ENCODE measurements around the gene TMEM18. TPM values are rescaled to one million over a fixed set of nuclear protein-coding genes. Genes with fewer than 3 reads are reported as not detected.

The TMEM18 gene
- total RNA-seq, 1 experiment from 2014 or later, result 40.3 TPM

DNA sequence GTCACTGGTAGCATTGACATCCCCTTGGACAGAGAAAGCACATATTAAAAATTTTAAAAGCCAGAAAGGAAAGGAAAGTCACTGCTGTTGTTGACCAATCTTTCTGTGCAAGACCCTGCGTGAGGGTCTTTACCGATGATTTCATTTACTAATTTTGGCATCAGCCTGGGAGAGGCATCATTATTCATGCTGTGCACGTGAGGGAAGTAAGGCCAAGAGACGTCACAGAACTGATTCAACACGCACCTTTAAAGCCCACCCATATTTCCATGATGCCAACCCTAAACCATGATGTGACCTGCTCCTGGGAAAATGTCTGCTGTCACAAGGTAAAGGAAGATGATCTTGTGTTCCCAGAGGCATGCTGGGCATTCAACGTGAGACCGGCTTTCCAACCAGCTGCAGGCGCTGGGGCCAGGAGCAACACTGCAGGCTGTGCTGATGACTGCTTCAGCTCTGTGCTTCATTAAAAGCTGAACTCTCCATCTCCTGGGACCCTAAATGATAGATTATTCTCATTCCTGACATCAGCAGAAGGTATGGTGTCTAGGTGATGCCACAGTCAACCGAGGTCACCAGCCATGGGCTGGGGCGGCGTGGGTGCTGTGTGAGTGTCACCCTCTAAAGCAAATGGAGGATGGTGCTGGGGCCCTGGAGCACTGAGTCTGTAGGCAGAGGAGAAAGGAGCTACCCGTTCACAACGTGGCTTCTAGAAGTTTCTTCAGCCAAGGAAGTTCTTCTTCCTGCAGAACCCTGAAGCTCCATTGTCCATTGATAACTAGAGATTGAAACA is 53.9 kb downstream of the TMEM18 start:
- DNase-seq (ENCODE audit: extremely low read depth, low read depth), result no peak

DNA sequence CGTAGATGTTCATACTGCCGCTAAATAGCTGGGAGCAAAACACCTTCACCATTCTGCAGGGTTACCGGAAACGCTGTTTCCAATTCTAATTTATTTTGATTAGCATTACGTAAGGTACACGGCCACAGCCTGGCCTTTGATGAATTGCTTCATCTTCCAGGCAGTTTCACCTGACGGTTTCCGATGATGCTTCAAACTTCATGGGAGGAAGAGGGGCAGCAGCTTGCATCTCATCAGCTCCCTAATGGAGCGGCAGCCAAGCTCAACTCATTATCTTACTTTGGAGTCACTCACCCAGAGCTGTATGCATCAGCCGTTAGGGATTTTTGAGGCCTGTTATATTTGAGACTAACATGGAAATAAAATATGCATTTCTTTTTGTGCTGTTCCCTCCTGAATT is 54.8 kb downstream of the TMEM18 start:
- no peak for DNase-seq (ENCODE audit: extremely low read depth, low read depth)

DNA sequence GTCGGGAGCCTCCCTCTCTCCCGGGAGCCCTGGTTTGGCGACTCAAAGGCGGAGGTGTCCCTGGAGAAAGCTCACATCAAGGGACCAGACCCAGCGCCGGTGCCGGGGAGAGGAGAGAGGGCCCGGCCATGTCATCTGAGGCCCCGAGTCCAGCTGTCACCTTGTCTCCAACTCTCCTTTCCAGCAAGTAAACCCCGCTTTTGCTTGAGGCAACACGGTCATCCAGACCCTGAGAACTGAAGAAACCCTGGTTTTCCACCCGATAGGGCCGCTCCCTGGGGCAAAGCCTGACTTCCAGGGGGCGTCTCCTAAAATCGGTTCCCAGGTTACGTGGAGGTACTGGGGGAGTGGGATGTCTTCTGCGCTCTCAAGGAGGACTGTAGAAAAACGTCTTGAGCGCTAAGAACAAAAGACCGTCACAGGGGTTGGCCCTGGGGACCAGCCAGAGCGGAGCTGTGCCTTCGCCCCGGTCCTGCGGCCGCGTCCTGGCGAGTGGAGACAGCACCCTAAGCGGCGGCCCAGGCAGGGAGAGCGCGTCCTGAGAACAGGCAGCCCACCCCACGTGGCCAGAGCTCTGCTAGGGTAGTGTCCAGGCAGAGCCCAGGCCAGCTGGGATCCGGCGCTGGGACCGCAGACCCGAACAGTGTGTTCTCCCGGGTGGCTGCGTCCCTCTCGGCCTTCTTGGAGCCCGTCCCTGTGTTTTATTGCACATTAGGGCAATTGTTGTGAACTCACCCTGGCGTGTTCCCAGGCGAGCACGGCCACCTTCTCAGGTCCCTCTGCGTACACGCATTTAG is 55.7 kb downstream of the TMEM18 start:
- no peak for DNase-seq (ENCODE audit: extremely low read depth, low read depth)

DNA sequence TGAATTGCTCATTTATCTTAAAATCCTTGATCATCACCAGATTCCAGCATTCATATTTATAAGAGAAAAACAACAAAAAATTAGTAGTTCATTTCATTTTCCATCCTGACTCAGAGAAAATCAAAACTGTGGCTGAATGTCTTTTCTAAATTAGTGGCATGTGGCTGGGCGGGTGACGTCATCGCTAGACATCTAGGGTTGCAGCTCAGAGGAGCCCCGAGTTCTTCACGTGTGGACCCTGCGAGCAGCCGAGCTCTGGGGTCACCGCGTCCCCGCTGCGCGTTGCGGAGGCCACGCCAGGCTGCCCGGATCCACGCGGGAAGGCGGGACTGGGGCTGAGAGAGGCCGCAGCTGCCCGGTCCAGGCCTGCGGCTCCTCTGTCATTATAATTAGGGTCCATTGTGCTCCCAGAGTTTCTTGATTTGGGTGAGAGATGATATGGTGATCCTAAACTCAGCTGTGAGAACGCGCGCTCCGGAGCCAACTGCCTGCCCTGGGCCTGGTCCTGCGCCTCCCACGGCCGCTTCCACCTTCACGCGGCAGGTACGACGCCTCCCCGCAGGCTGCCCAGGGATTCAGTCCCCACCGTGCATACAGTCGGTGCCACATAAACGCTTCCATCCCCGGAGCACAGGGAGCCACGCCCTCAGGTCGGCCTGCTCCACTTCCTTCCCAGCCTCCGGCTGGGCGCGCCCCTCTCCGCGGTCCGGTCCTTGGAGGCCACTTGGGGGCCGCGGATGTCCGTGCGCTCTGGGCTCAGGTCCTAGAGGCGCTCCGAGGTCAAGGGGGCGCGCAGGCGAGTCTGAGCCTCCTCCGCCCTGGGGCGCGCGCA is 56.5 kb downstream of the TMEM18 start:
- no peak for DNase-seq (ENCODE audit: extremely low read depth, low read depth)

DNA sequence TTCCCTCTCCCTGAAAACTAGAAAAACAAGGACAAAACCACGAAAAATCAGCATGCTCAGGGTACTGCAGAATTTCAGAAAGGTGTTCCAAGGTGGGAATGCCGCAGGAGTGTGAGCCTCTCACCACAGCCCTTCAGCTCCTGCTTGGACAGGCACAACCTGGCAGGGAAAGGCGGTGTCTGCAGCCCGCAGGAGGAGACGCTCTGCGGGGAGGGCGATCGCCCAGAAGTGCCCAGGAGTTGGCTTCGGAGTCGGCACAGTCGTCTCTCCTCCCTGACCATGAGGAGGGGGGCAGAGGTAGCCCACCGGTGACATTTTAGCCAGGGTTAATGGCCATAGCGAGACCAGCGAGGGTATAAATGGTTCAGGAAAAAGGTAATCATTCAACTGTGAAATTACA is 57.2 kb downstream of the TMEM18 start:
- DNase-seq (ENCODE audit: extremely low read depth, low read depth), result no peak

DNA sequence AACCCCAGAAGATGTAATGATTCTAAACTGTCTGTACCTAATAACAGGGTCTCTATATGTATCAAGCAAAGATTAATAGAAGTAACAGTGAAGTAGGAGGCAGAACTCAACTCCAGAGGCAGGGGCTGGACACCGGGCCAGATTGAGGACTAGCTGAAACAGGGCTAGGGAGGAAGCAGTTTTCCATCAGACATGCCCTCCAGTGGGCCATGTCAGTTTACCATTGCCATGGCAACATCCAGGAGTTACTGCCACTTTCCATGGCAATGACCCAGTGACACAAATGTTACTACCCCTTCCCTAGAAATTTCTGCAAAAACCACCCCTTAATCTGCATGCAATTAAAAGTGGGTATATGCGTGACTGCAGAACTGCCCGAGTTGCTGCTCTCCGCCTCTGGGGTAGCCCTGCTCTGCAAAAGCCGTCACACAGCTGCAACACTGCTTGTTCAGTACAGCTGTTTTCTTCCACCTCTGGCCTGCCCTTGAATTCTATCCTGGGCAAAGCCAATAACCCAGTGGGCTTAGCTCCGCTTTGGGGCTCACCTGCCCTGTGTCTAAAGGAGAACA is 58.7 kb downstream of the TMEM18 start:
- no peak for DNase-seq (ENCODE audit: extremely low read depth, low read depth)

DNA sequence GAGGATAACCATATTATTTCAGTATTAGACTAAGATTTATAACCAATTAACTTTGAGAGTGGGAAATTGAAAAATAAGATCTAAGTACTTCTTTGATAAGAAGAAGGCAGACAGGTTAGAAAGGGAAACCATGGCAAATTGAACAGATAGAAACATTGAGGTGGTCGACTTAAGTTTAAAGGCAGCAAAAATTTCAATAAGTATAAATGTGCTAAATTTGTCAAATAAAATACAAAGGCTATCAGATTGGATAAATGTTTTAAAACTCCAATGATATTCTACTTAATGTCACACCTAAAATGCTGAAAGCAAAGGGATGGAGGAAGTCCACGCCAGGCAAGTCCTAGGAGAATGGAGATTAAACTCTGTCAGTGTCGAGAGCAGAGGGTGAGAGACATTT is 59.2 kb downstream of the TMEM18 start:
- DNase-seq (ENCODE audit: extremely low read depth, low read depth), result no peak
